HL-60 (cell line): Measurements from ENCODE around the gene CAMK2B.

ENCODE experiments used
- CTCF ChIP-seq: IDR thresholded peaks from one replicate; pipeline ENCODE4 v1.5.1; 2011; ENCODE audit warnings: low read length, control low read depth, inconsistent platforms; ENCODE audit not compliant: insufficient read depth
- GABPA ChIP-seq: IDR thresholded peaks from 2 replicates; pipeline ENCODE4 v1.6.1; 2012; ENCODE audit warnings: low read depth
- POLR2AphosphoS5 ChIP-seq: IDR thresholded peaks from 2 replicates; pipeline ENCODE4 v1.6.1; 2012; ENCODE audit warnings: low read depth

- TF ChIP-seq CTCF (no peak), POLR2AphosphoS5 (no peak), GABPA (no peak)
Observed at GRCh38 chr7:44318332-44318731, 7.1 kb downstream of the CAMK2B start.
